Activated T-cell treated with anti-CD3 and anti-CD28 coated beads, Interleukin-2, amount 50 U/mL, for 24 hours (primary cell): ENCODE results near the gene GSC2.
"Not testable (repeated sequence)": the region's sequence is repeated elsewhere in the genome, so short reads cannot be mapped to it uniquely, and the experiment has no call there.

Experiments
- DNase-seq: peaks from one replicate; pipeline ENCODE4 v3.0.0-alpha.2; 2020
- H3K27ac Mint-ChIP-seq: 2 replicates; pipeline ENCODE4 v1.8.0; 2020; ENCODE audit warnings: mild to moderate bottlenecking, mixed read lengths
- H3K27me3 Mint-ChIP-seq: 2 replicates; pipeline ENCODE4 v1.8.0; 2020; ENCODE audit warnings: mixed read lengths
- H3K36me3 Mint-ChIP-seq: 2 replicates; pipeline ENCODE4 v1.8.0; 2020; ENCODE audit warnings: low read depth, mixed read lengths
- H3K4me1 Mint-ChIP-seq: 2 replicates; pipeline ENCODE4 v1.8.0; 2020; ENCODE audit warnings: low read depth, mixed read lengths
- H3K4me3 Mint-ChIP-seq: 2 replicates; pipeline ENCODE4 v1.8.0; 2020; ENCODE audit warnings: mild to moderate bottlenecking, moderate library complexity, mixed read lengths
- H3K9me3 Mint-ChIP-seq: 2 replicates; pipeline ENCODE4 v1.8.0; 2020; ENCODE audit warnings: mixed read lengths

The GSC2 gene

GRCh38 chr22:19173047-19174035, 23.2 kb upstream of the GSC2 start:
- Mint-ChIP-seq H3K36me3 (peaks cover 45% of the 10 kb centered on the region), H3K9me3 (no peaks in the 10 kb centered on the region), H3K27ac (peak overlapping the region; percentile 96), H3K27me3 (peaks cover 20% of the 10 kb centered on the region), H3K4me3 (peak overlapping the region; percentile 97), H3K4me1 (peaks cover 53% of the 10 kb centered on the region)
- DNase-seq, result no peak

GRCh38 chr22:19172213-19173046, 22.3 kb upstream of the GSC2 start:
- peak overlapping the region; percentile 97 for H3K4me3 Mint-ChIP-seq
- no peaks in the 10 kb centered on the region for H3K9me3 Mint-ChIP-seq
- H3K4me1 Mint-ChIP-seq, result peaks cover 53% of the 10 kb centered on the region
- H3K36me3 Mint-ChIP-seq, result peaks cover 45% of the 10 kb centered on the region
- peaks cover 29% of the 10 kb centered on the region for H3K27me3 Mint-ChIP-seq
- H3K27ac Mint-ChIP-seq, result peak overlapping the region; percentile 96
- DNase-seq, result no peak

GRCh38 chr22:19169947-19170318, 19.8 kb upstream of the GSC2 start:
- Mint-ChIP-seq H3K4me1 (peaks cover 43% of the 10 kb centered on the region), H3K9me3 (no peaks in the 10 kb centered on the region), H3K27ac (no peak overlapping the region), H3K27me3 (peaks cover 45% of the 10 kb centered on the region), H3K4me3 (peak overlapping the region; percentile 97), H3K36me3 (peaks cover 34% of the 10 kb centered on the region)
- no peak for DNase-seq

- Mint-ChIP-seq H3K4me1 (peaks cover 39% of the 10 kb centered on the region), H3K27me3 (peaks cover 49% of the 10 kb centered on the region), H3K27ac (no peak overlapping the region), H3K4me3 (peak overlapping the region; percentile 55), H3K9me3 (no peaks in the 10 kb centered on the region), H3K36me3 (peaks cover 30% of the 10 kb centered on the region)
- DNase-seq, result peak; percentile 45
These were observed 19.2 kb upstream of the GSC2 start for GRCh38 chr22:19169002-19169946.

GRCh38 chr22:19168088-19168890, 18.2 kb upstream of the GSC2 start:
- H3K27ac Mint-ChIP-seq, result no peak overlapping the region
- H3K4me1 Mint-ChIP-seq, result peaks cover 30% of the 10 kb centered on the region
- no peak for DNase-seq
- peaks cover 22% of the 10 kb centered on the region for H3K36me3 Mint-ChIP-seq
- no peaks in the 10 kb centered on the region for H3K9me3 Mint-ChIP-seq
- peaks cover 51% of the 10 kb centered on the region for H3K27me3 Mint-ChIP-seq
- no peak overlapping the region for H3K4me3 Mint-ChIP-seq

GRCh38 chr22:19167106-19167869, 17.2 kb upstream of the GSC2 start:
- H3K27me3 Mint-ChIP-seq, result peaks cover 51% of the 10 kb centered on the region
- peaks cover 13% of the 10 kb centered on the region for H3K36me3 Mint-ChIP-seq
- no peak for DNase-seq
- no peak overlapping the region for H3K4me3 Mint-ChIP-seq
- H3K9me3 Mint-ChIP-seq, result no peaks in the 10 kb centered on the region
- peaks cover 21% of the 10 kb centered on the region for H3K4me1 Mint-ChIP-seq
- H3K27ac Mint-ChIP-seq, result no peak overlapping the region

- Mint-ChIP-seq H3K27ac (no peak overlapping the region), H3K9me3 (no peaks in the 10 kb centered on the region), H3K4me1 (peaks cover 18% of the 10 kb centered on the region), H3K4me3 (no peak overlapping the region), H3K27me3 (peaks cover 51% of the 10 kb centered on the region), H3K36me3 (peaks cover 6% of the 10 kb centered on the region)
- no peak for DNase-seq
These were observed 16.3 kb upstream of the GSC2 start for GRCh38 chr22:19166421-19166820.

- DNase-seq, result no peak
- Mint-ChIP-seq H3K27me3 (peaks cover 40% of the 10 kb centered on the region), H3K4me3 (no peak overlapping the region), H3K27ac (no peak overlapping the region), H3K4me1 (peaks cover 5% of the 10 kb centered on the region), H3K9me3 (no peaks in the 10 kb centered on the region), H3K36me3 (no peaks in the 10 kb centered on the region)
These were observed 14.3 kb upstream of the GSC2 start for GRCh38 chr22:19164425-19164824.

- not testable (repeated sequence) for H3K27ac Mint-ChIP-seq, H3K9me3 Mint-ChIP-seq, H3K4me1 Mint-ChIP-seq, H3K4me3 Mint-ChIP-seq, DNase-seq, H3K36me3 Mint-ChIP-seq
- H3K27me3 Mint-ChIP-seq, result peaks cover 30% of the 10 kb centered on the region
These were observed 8.6 kb upstream of the GSC2 start for GRCh38 chr22:19158649-19159048.

GRCh38 chr22:19156109-19156508, 6.0 kb upstream of the GSC2 start:
- not testable (repeated sequence) for H3K27ac Mint-ChIP-seq, H3K9me3 Mint-ChIP-seq
- peaks cover 48% of the 10 kb centered on the region for H3K27me3 Mint-ChIP-seq

GRCh38 chr22:19152942-19153883, 3.1 kb upstream of the GSC2 start:
- H3K36me3 Mint-ChIP-seq, result no peaks in the 10 kb centered on the region
- no peaks in the 10 kb centered on the region for H3K9me3 Mint-ChIP-seq
- H3K27ac Mint-ChIP-seq, result no peak overlapping the region
- H3K4me3 Mint-ChIP-seq, result no peak overlapping the region
- peaks cover 55% of the 10 kb centered on the region for H3K27me3 Mint-ChIP-seq
- peaks cover 5% of the 10 kb centered on the region for H3K4me1 Mint-ChIP-seq
- DNase-seq, result no peak

More at GRCh38 chr22:19156109-19156508, 6.0 kb upstream of the GSC2 start:
- H3K36me3 Mint-ChIP-seq, DNase-seq, H3K4me3 Mint-ChIP-seq, H3K4me1 Mint-ChIP-seq: not testable (repeated sequence)
